Left ventricle myocardium superior (tissue), 1 donor: ENCODE results near the gene DNAJC10. TPM values are rescaled to one million over a fixed set of nuclear protein-coding genes. Genes with fewer than 3 reads are reported as not detected.
"Not testable (repeated sequence)": the region's sequence is repeated elsewhere in the genome, so short reads cannot be mapped to it uniquely, and the experiment has no call there.

ENCODE experiments used
- ATAC-seq: fragments of 200-7000 bp; cut with Tn5 transposase; one replicate; pipeline ENCODE4 v1.9.1; 2020; ENCODE audit warnings: mild to moderate bottlenecking, moderate library complexity
- DNase-seq: peaks from one replicate; pipeline ENCODE4 v3.0.0-alpha.2; 2020
- intact Hi-C: fragments of 100-400 bp; cut with micrococcal nuclease; formaldehyde crosslinking; loops from one replicate; pipeline ENCODE4 v1.11.0; 2022
- long read RNA-seq: library from polyadenylated mRNA; unstranded; transcript quantifications from one replicate; pipeline ENCODE4 v2.0.0, GENCODE V29; 2021
- total RNA-seq: library from RNA; stranded (reverse); fragmentation: NEBNext Ultra II Directional; extraction: Animal tissue kit (Norgen Biotek cat#: 25700); gene quantifications from one replicate; pipeline ENCODE4 v1.2.1, GENCODE V29; 2021
- donor health status: DM: no; HTN: yes; CAD: no; lungs with severe emphysema.

Gene DNAJC10
- total RNA-seq, result 46.6 TPM
- long read RNA-seq, full-length matches to known transcripts, result 47 of 60 reads
- long read RNA-seq, partial matches to known transcripts, result 7 of 60 reads
- long read RNA-seq, other reads (novel, unspliced or antisense), result 6 of 60 reads

- peak; percentile 92 for DNase-seq
- peak; percentile 99 for ATAC-seq
- intact Hi-C loops, result no loop called here
These were observed at the start of gene DNAJC10 for GRCh38 chr2:182715892-182716649. Gene DNAJC10 (plus strand): TSS chr2:182716257. CDS start chr2:182718087, 1,830 bp downstream.

GRCh38 chr2:182666674-182667314, 49.3 kb upstream of the DNAJC10 start:
- ATAC-seq (no peak), DNase-seq (no peak)
- intact Hi-C loops, result no loop called here

- DNase-seq, result no peak
- intact Hi-C loops, result no loop called here
- ATAC-seq, result no peak
These were observed 48.8 kb upstream of the DNAJC10 start for GRCh38 chr2:182667315-182667695.

- intact Hi-C loops, result no loop called here
- DNase-seq (no peak), ATAC-seq (no peak)
These were observed 47.4 kb upstream of the DNAJC10 start for GRCh38 chr2:182668671-182669070.

- DNase-seq, result no peak
- intact Hi-C loops, result no loop called here
- ATAC-seq, result no peak
These were observed 43.4 kb upstream of the DNAJC10 start for GRCh38 chr2:182672466-182673165.

- ATAC-seq, result no peak
- intact Hi-C loops, result no loop called here
- DNase-seq, result no peak
These were observed 35.2 kb upstream of the DNAJC10 start for GRCh38 chr2:182680837-182681236.

GRCh38 chr2:182682210-182682609, 33.8 kb upstream of the DNAJC10 start:
- DNase-seq, result no peak
- intact Hi-C loops, result no loop called here
- no peak for ATAC-seq

GRCh38 chr2:182685559-182685958, 30.5 kb upstream of the DNAJC10 start:
- DNase-seq, result no peak
- no peak for ATAC-seq
- intact Hi-C loops, result no loop called here

GRCh38 chr2:182686763-182687162, 29.3 kb upstream of the DNAJC10 start:
- ATAC-seq, intact Hi-C loops: not testable (repeated sequence)
- peak; percentile 25 for DNase-seq

- ATAC-seq (no peak), DNase-seq (no peak)
- intact Hi-C loops, result no loop called here
These were observed 21.9 kb upstream of the DNAJC10 start for GRCh38 chr2:182694189-182694588.

- intact Hi-C loops, result no loop called here
- no peak for DNase-seq
- ATAC-seq, result no peak
These were observed 20.3 kb upstream of the DNAJC10 start for GRCh38 chr2:182695776-182696175.

GRCh38 chr2:182698671-182699070, 17.4 kb upstream of the DNAJC10 start:
- no peak for DNase-seq
- ATAC-seq, result no peak
- intact Hi-C loops, result no loop called here

- intact Hi-C loops, result no loop called here
- DNase-seq (no peak), ATAC-seq (no peak)
These were observed 10.3 kb upstream of the DNAJC10 start for GRCh38 chr2:182705761-182706160.

GRCh38 chr2:182706751-182707150, 9.3 kb upstream of the DNAJC10 start:
- no peak for DNase-seq
- intact Hi-C loops, result no loop called here
- ATAC-seq, result no peak

- intact Hi-C loops, result no loop called here
These were observed 2.5 kb upstream of the DNAJC10 start for GRCh38 chr2:182713601-182714000.

GRCh38 chr2:182715121-182715891, 751 bp upstream of the DNAJC10 start:
- ATAC-seq (peak; percentile 1), DNase-seq (no peak)
- intact Hi-C loops, result no loop called here

More at GRCh38 chr2:182713601-182714000, 2.5 kb upstream of the DNAJC10 start:
- ATAC-seq (no peak), DNase-seq (no peak)

- intact Hi-C loops, result no loop called here
- no peak for ATAC-seq
- no peak for DNase-seq
These were observed 558 bp downstream of the DNAJC10 start for GRCh38 chr2:182716650-182716979.

- intact Hi-C loops, result no loop called here
- ATAC-seq (no peak), DNase-seq (no peak)
These were observed 1.4 kb downstream of the DNAJC10 start for GRCh38 chr2:182717416-182717815.

GRCh38 chr2:182717816-182718215, 1.8 kb downstream of the DNAJC10 start:
- intact Hi-C loops, result no loop called here
- no peak for DNase-seq

More at GRCh38 chr2:182717816-182718215, 1.8 kb downstream of the DNAJC10 start:
- ATAC-seq, result no peak
